Measurements from ENCODE around the gene DENR.

- TF ChIP-seq CTCF (IDR thresholded peaks at IDR 0.05) = no peak
- no peak for TF ChIP-seq POLR2A (IDR thresholded peaks at IDR 0.05)
These were observed 20.5 kb upstream of the DENR start for GRCh38 chr12:122732170-122732569.

Data from Peyer's patch (tissue), 4 donors.